Glutamatergic neuron (in vitro differentiated cells): ENCODE results near the gene MCHR1. TPM values are rescaled to one million over a fixed set of nuclear protein-coding genes. Genes with fewer than 3 reads are reported as not detected.

Experiments
- DNase-seq: peaks from one replicate; pipeline ENCODE4 v3.0.0; 2022
- H3K27ac Mint-ChIP-seq: one replicate; pipeline ENCODE4 v1.8.0; 2020; ENCODE audit warnings: mild to moderate bottlenecking, mixed read lengths, inconsistent platforms; ENCODE audit not compliant: unreplicated experiment
- H3K27me3 Mint-ChIP-seq: one replicate; pipeline ENCODE4 v1.8.0; 2020; ENCODE audit warnings: mild to moderate bottlenecking, moderate library complexity, mixed read lengths, inconsistent platforms; ENCODE audit not compliant: unreplicated experiment
- H3K36me3 Mint-ChIP-seq: one replicate; pipeline ENCODE4 v1.8.0; 2020; ENCODE audit warnings: mild to moderate bottlenecking, mixed read lengths, inconsistent platforms; ENCODE audit not compliant: unreplicated experiment
- H3K4me1 Mint-ChIP-seq: one replicate; pipeline ENCODE4 v1.8.0; 2020; ENCODE audit warnings: mild to moderate bottlenecking, low read depth, mixed read lengths, inconsistent platforms; ENCODE audit not compliant: unreplicated experiment
- H3K4me3 Mint-ChIP-seq: one replicate; pipeline ENCODE4 v1.8.0; 2020; ENCODE audit warnings: mild to moderate bottlenecking, mixed read lengths, inconsistent platforms; ENCODE audit not compliant: unreplicated experiment
- H3K9me3 Mint-ChIP-seq: one replicate; pipeline ENCODE4 v1.8.0; 2020; ENCODE audit warnings: mild to moderate bottlenecking, moderate library complexity, mixed read lengths, inconsistent platforms; ENCODE audit not compliant: unreplicated experiment
- total RNA-seq: library from RNA; stranded (reverse); fragmentation: NEBNext Ultra II Directional; extraction: Animal tissue kit (Norgen Biotek cat#: 25700); gene quantifications from one replicate; pipeline ENCODE4 v1.2.1, GENCODE V29; 2021; ENCODE audit not compliant: unreplicated experiment
- TF ChIP-seq, protein P1 (sequence below): fragments of 200-600 bp; sonication (generic); IDR thresholded peaks from one replicate; pipeline ENCODE4 v1.5.0; 2021; ENCODE audit not compliant: partially characterized antibody, unreplicated experiment

The MCHR1 gene
- total RNA-seq, 1 donor from 2014 or later = 1.7 TPM

DNA sequence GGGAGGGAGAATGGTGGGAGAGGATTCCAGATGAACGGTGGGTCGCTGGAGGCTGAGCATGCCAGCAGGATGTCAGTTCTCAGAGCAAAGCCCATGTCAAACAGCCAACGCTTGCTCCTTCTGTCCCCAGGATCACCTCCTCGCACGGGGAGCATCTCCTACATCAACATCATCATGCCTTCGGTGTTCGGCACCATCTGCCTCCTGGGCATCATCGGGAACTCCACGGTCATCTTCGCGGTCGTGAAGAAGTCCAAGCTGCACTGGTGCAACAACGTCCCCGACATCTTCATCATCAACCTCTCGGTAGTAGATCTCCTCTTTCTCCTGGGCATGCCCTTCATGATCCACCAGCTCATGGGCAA lies 1.5 kb downstream of the MCHR1 start:
- Mint-ChIP-seq H3K27me3 (no peaks in the 10 kb centered on the region), H3K9me3 (peaks cover 1% of the 10 kb centered on the region), H3K4me1 (peaks cover 18% of the 10 kb centered on the region), H3K36me3 (no peaks in the 10 kb centered on the region), H3K27ac (peak overlapping the region; percentile 2), H3K4me3 (no peak overlapping the region)
- TF ChIP-seq, protein P1, sequence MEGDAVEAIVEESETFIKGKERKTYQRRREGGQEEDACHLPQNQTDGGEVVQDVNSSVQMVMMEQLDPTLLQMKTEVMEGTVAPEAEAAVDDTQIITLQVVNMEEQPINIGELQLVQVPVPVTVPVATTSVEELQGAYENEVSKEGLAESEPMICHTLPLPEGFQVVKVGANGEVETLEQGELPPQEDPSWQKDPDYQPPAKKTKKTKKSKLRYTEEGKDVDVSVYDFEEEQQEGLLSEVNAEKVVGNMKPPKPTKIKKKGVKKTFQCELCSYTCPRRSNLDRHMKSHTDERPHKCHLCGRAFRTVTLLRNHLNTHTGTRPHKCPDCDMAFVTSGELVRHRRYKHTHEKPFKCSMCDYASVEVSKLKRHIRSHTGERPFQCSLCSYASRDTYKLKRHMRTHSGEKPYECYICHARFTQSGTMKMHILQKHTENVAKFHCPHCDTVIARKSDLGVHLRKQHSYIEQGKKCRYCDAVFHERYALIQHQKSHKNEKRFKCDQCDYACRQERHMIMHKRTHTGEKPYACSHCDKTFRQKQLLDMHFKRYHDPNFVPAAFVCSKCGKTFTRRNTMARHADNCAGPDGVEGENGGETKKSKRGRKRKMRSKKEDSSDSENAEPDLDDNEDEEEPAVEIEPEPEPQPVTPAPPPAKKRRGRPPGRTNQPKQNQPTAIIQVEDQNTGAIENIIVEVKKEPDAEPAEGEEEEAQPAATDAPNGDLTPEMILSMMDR = no peak
- no peak for DNase-seq

DNA sequence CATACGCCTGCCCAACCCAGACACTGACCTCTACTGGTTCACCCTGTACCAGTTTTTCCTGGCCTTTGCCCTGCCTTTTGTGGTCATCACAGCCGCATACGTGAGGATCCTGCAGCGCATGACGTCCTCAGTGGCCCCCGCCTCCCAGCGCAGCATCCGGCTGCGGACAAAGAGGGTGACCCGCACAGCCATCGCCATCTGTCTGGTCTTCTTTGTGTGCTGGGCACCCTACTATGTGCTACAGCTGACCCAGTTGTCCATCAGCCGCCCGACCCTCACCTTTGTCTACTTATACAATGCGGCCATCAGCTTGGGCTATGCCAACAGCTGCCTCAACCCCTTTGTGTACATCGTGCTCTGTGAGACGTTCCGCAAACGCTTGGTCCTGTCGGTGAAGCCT lies 2.2 kb downstream of the MCHR1 start:
- no peak overlapping the region for H3K27ac Mint-ChIP-seq
- H3K9me3 Mint-ChIP-seq = no peaks in the 10 kb centered on the region

DNA sequence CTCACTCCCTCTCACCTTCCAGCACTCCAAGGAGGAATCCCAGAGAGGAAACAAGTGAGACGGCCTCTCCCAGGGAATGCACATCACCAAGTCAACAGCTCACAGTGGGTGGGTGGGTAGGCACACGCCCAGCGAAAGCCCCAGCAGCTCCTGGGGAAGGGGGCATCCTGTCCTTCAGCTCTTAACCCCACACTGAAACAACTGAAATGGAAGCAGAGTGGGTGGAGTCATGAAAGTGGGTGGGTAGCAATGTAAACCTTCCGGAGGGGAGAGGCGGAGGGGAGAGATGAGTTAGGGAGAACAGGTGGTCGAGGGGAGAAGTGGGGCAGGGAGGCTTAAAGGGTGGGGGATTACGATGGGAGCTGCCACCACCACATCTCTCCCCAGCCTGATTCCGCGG lies 5.4 kb downstream of the MCHR1 start:
- TF ChIP-seq, protein P1 = no peak
- H3K4me1 Mint-ChIP-seq = peaks cover 12% of the 10 kb centered on the region
- no peaks in the 10 kb centered on the region for H3K9me3 Mint-ChIP-seq
- H3K36me3 Mint-ChIP-seq = no peaks in the 10 kb centered on the region
- no peaks in the 10 kb centered on the region for H3K27me3 Mint-ChIP-seq
- H3K4me3 Mint-ChIP-seq = no peak overlapping the region
- no peak for DNase-seq
- H3K27ac Mint-ChIP-seq = no peak overlapping the region

More for the DNA sequence above, 2.2 kb downstream of the MCHR1 start:
- no peak for DNase-seq
- H3K4me3 Mint-ChIP-seq = no peak overlapping the region
- H3K4me1 Mint-ChIP-seq = peaks cover 18% of the 10 kb centered on the region
- H3K36me3 Mint-ChIP-seq = no peaks in the 10 kb centered on the region
- no peaks in the 10 kb centered on the region for H3K27me3 Mint-ChIP-seq
- TF ChIP-seq, protein P1 = no peak

DNA sequence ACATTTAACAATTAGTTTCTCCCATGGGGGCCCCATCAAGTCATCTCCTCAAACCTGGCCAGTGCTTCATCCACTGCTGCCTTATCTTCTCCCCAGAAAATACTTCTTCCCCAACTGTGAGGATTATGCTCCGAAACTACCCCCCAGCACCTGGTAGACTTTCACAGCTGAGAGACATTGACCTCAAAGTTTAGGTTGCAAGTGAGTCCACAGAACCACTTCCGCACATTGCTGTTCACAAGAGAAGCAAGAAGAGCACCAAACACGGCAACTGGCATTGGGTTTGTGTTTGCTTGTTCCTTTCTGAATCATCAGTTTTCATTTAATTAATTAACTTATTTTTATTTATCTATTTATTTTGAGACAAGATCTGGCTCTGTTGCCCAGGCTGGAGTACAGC lies 6.1 kb downstream of the MCHR1 start:
- TF ChIP-seq, protein P1 = no peak
- peaks cover 6% of the 10 kb centered on the region for H3K4me1 Mint-ChIP-seq
- no peak overlapping the region for H3K27ac Mint-ChIP-seq
- no peak overlapping the region for H3K4me3 Mint-ChIP-seq
- no peaks in the 10 kb centered on the region for H3K36me3 Mint-ChIP-seq
- H3K9me3 Mint-ChIP-seq = no peaks in the 10 kb centered on the region
- no peak for DNase-seq
- no peaks in the 10 kb centered on the region for H3K27me3 Mint-ChIP-seq

DNA sequence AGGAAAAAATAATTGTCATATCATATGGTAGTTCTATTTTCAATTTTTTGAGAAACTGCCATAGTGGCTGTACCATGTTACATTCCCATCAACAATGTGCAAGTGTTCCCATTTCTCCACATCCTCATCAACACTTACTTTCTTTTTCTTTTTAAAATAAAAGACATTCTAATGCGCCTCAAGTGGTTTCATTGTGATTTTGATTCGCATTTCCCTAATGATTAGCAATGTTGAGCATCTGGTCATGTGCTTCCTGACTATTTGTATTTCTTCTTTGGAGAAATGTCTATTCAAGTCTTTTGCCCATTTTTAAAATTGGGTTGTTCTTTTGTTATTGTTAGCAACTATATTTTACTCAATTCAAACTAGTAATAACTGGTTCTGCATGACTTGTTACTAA lies 8.4 kb downstream of the MCHR1 start:
- Mint-ChIP-seq H3K36me3 (no peaks in the 10 kb centered on the region), H3K27ac (no peak overlapping the region), H3K4me3 (no peak overlapping the region), H3K27me3 (no peaks in the 10 kb centered on the region), H3K9me3 (no peaks in the 10 kb centered on the region), H3K4me1 (no peaks in the 10 kb centered on the region)
- TF ChIP-seq, protein P1 = no peak
- no peak for DNase-seq
